A673 (cell line): ENCODE results near the gene CCNY. TPM values are rescaled to one million over a fixed set of nuclear protein-coding genes. Genes with fewer than 3 reads are reported as not detected.
"Not testable (repeated sequence)": the region's sequence is repeated elsewhere in the genome, so short reads cannot be mapped to it uniquely, and the experiment has no call there.

Experiments used
- BruUV-seq: library from RNA; stranded (reverse); fragments of 400-500 nt; replicated peaks from 2 replicates; lab custom pipeline; 2021; lab: Mats Ljungman, UMichigan
- CTCF ChIA-PET: fragments of 300-600 bp; sonication (Branson Sonifier 250); formaldehyde crosslinking; loops from one replicate; lab custom pipeline; 2022; ENCODE audit warnings: antibody characterized with exemption; lab: Charles Lee
- POLR2A ChIA-PET: fragments of 300-600 bp; sonication (Branson Sonifier 250); formaldehyde crosslinking; loops from one replicate; lab custom pipeline; 2022; ENCODE audit warnings: antibody characterized with exemption; ENCODE audit not compliant: low non-redundant PET; lab: Charles Lee
- DNase-seq: peaks from one replicate; pipeline ENCODE4 v3.0.0-alpha.2; 2015; ENCODE audit warnings: low spot score
- H3K27ac ChIP-seq: fragments of 200-600 bp; sonication (generic); 2 replicates; pipeline ENCODE4 v1.5.1; 2016; ENCODE audit warnings: mixed run types, low read depth, mild to moderate bottlenecking, mixed read lengths, antibody characterized with exemption, low read length; ENCODE audit not compliant: poor library complexity, severe bottlenecking
- H3K27me3 ChIP-seq: fragments of 200-600 bp; sonication (generic); replicated peaks from 2 replicates; pipeline ENCODE4 v1.6.1; 2017; ENCODE audit warnings: mixed run types, low read depth, mild to moderate bottlenecking, mixed read lengths, antibody characterized with exemption, low read length; ENCODE audit not compliant: insufficient read depth, poor library complexity
- H3K36me3 ChIP-seq: fragments of 200-600 bp; sonication (generic); 2 replicates; pipeline ENCODE4 v1.6.1; 2016; ENCODE audit warnings: mixed run types, mild to moderate bottlenecking, mixed read lengths, antibody characterized with exemption, low read length; ENCODE audit not compliant: insufficient read depth, poor library complexity, severe bottlenecking
- H3K4me1 ChIP-seq: fragments of 200-600 bp; sonication (generic); 2 replicates; pipeline ENCODE4 v1.6.1; 2017; ENCODE audit warnings: mixed run types, mild to moderate bottlenecking, mixed read lengths, antibody characterized with exemption, low read length; ENCODE audit not compliant: insufficient read depth, poor library complexity, severe bottlenecking
- H3K4me3 ChIP-seq: fragments of 200-600 bp; sonication (generic); 2 replicates; pipeline ENCODE4 v1.5.1; 2016; ENCODE audit warnings: low read depth, mixed run types, mild to moderate bottlenecking, mixed read lengths, low read length; ENCODE audit not compliant: poor library complexity, severe bottlenecking
- H3K9me3 ChIP-seq: fragments of 200-600 bp; sonication (generic); 2 replicates; pipeline ENCODE4 v1.6.1; 2016; ENCODE audit warnings: mixed run types, low read depth, mild to moderate bottlenecking, mixed read lengths, antibody characterized with exemption, low read length; ENCODE audit not compliant: poor library complexity, severe bottlenecking
- CTCF ChIP-seq: fragments of 300-800, 200-600 bp; sonication (generic); conservative IDR thresholded peaks from 2 replicates; pipeline ENCODE4 v1.5.1; 2017; ENCODE audit warnings: low read depth, mild to moderate bottlenecking, antibody characterized with exemption, low read length, moderate library complexity, mixed read lengths
- EZH2 ChIP-seq: fragments of 200-600 bp; sonication (generic); IDR thresholded peaks from 2 replicates; pipeline ENCODE4 v1.6.1; 2017; ENCODE audit warnings: borderline replicate concordance, low read depth, mild to moderate bottlenecking, mixed read lengths, antibody characterized with exemption, low read length; ENCODE audit not compliant: poor library complexity, severe bottlenecking
- intact Hi-C: fragments of 100-400 bp; cut with micrococcal nuclease; formaldehyde crosslinking; loops from one replicate; pipeline ENCODE4 v1.10.0; 2022; ENCODE audit not compliant: unreplicated experiment
- total RNA-seq: library from RNA; stranded (reverse); gene quantifications from 2 replicates; pipeline ENCODE4 v1.2.3, GENCODE V29; 2021

CCNY gene
- total RNA-seq, 1 experiment from 2014 or later, result 84.8 TPM

- Histone ChIP-seq H3K4me3 (no peak overlapping the region), H3K36me3 (peaks cover 37% of the 10 kb centered on the region), H3K9me3 (peaks cover 11% of the 10 kb centered on the region), H3K4me1 (no peaks in the 10 kb centered on the region), H3K27me3 (no peaks in the 10 kb centered on the region), H3K27ac (no peak overlapping the region)
- ChIA-PET CTCF (no interaction called here), POLR2A (no interaction called here)
- no TSS peak for BruUV-seq
- DNase-seq, result no peak
- TF ChIP-seq CTCF (no peak), EZH2 (no peak)
- intact Hi-C loops, result no loop called here
Measured at GRCh38 chr10:35536789-35537188, 200.5 kb downstream of the CCNY start.

GRCh38 chr10:35537925-35538324 lies 201.6 kb downstream of the CCNY start:
- BruUV-seq, CTCF ChIA-PET, intact Hi-C loops, H3K27me3 ChIP-seq, H3K4me3 ChIP-seq, POLR2A ChIA-PET, H3K4me1 ChIP-seq, DNase-seq, H3K27ac ChIP-seq: not testable (repeated sequence)
- Histone ChIP-seq H3K9me3 (peaks cover 11% of the 10 kb centered on the region), H3K36me3 (peaks cover 32% of the 10 kb centered on the region)

GRCh38 chr10:35540296-35541164 lies 204.2 kb downstream of the CCNY start:
- no TSS peak for BruUV-seq
- CTCF ChIA-PET, result no interaction called here

More at GRCh38 chr10:35540296-35541164, 204.2 kb downstream of the CCNY start:
- Histone ChIP-seq H3K27ac (no peak overlapping the region), H3K27me3 (no peaks in the 10 kb centered on the region), H3K9me3 (peaks cover 4% of the 10 kb centered on the region), H3K4me1 (no peaks in the 10 kb centered on the region), H3K4me3 (no peak overlapping the region), H3K36me3 (peaks cover 8% of the 10 kb centered on the region)
- intact Hi-C loops, result no loop called here
- POLR2A ChIA-PET, result no interaction called here
- TF ChIP-seq CTCF (no peak), EZH2 (no peak)
- DNase-seq, result no peak
